Skeletal muscle satellite cell (primary cell): Measurements from ENCODE around the gene ASB10. TPM values are rescaled to one million over a fixed set of nuclear protein-coding genes. Genes with fewer than 3 reads are reported as not detected.

Experiments
- H3K27me3 ChIP-seq: 2 replicates; pipeline ENCODE4 v1.7.0; 2013; ENCODE audit warnings: low read length; ENCODE audit not compliant: control insufficient read depth, insufficient read depth
- H3K36me3 ChIP-seq: 2 replicates; pipeline ENCODE4 v1.7.0; 2013; ENCODE audit warnings: mild to moderate bottlenecking, control low read depth, low read length; ENCODE audit not compliant: insufficient read depth
- H3K4me1 ChIP-seq: 2 replicates; pipeline ENCODE4 v1.7.0; 2013; ENCODE audit warnings: low read length; ENCODE audit not compliant: control insufficient read depth, insufficient read depth
- H3K4me2 ChIP-seq: 2 replicates; pipeline ENCODE4 v1.7.0; 2013; ENCODE audit warnings: mild to moderate bottlenecking, low read length
- H3K4me3 ChIP-seq: 2 replicates; pipeline ENCODE4 v1.7.0; 2013; ENCODE audit warnings: low read length
- H3K9ac ChIP-seq: 2 replicates; pipeline ENCODE4 v1.7.0; 2013; ENCODE audit warnings: mild to moderate bottlenecking, low read depth, low read length, moderate library complexity
- H3K9me3 ChIP-seq: replicated peaks from 2 replicates; pipeline ENCODE4 v1.7.0; 2013; ENCODE audit warnings: mild to moderate bottlenecking, control low read depth, low read length
- total RNA-seq: library from RNA; depleted of rRNA; stranded (reverse); fragments of >200 nt; gene quantifications from 2 replicates; pipeline ENCODE4 v1.2.3, GENCODE V29; 2012; rRNA removed

The ASB10 gene, protein sequence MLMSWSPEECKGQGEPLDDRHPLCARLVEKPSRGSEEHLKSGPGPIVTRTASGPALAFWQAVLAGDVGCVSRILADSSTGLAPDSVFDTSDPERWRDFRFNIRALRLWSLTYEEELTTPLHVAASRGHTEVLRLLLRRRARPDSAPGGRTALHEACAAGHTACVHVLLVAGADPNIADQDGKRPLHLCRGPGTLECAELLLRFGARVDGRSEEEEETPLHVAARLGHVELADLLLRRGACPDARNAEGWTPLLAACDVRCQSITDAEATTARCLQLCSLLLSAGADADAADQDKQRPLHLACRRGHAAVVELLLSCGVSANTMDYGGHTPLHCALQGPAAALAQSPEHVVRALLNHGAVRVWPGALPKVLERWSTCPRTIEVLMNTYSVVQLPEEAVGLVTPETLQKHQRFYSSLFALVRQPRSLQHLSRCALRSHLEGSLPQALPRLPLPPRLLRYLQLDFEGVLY
- not detected in 2 replicates for total RNA-seq

DNA sequence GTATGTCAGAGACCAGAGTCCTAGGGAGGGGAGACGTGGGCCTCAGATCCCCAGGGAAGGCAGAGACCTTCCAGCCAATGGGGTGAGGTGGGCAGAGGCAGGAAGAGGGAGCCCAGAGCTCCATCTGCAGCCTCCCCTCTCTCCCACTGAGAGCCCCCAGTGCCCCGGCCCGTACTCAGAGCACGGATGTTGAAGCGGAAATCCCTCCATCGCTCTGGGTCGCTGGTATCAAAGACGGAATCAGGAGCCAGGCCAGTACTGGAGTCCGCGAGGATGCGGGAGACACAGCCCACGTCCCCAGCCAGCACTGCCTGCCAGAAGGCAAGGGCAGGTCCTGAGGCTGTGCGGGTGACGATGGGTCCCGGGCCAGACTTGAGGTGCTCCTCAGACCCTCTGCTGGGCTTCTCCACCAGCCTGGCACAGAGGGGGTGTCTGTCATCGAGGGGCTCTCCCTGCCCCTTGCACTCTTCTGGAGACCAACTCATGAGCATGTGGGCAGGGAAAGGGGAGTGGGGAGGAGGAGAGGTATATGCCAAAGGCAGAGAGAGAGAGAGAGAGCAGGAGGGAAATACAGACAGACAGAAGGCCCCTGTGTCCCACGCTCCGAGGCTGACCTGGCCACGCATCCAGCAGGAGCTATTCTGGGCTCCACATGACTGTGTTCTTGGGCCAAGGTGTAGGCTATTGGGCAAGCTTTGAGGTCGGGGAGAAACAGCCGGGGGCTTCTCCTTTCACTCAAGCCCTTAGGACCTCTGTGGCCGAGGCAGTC is at the start of gene ASB10:
ASB10 (minus strand) TSS at position 611 of the 769 bp plus-strand sequence; CDS start at position 491, 120 bp downstream.
- H3K9ac ChIP-seq, result no peak within 1 kb of the TSS
- H3K36me3 ChIP-seq, result no peaks in the 10 kb centered on the region
- no peak within 1 kb of the TSS for H3K4me2 ChIP-seq
- H3K27me3 ChIP-seq, result peaks cover 69% of the 10 kb centered on the region
- H3K4me1 ChIP-seq, result no peaks in the 10 kb centered on the region
- H3K9me3 ChIP-seq, result no peaks in the 10 kb centered on the region
- H3K4me3 ChIP-seq, result no peak within 1 kb of the TSS

DNA sequence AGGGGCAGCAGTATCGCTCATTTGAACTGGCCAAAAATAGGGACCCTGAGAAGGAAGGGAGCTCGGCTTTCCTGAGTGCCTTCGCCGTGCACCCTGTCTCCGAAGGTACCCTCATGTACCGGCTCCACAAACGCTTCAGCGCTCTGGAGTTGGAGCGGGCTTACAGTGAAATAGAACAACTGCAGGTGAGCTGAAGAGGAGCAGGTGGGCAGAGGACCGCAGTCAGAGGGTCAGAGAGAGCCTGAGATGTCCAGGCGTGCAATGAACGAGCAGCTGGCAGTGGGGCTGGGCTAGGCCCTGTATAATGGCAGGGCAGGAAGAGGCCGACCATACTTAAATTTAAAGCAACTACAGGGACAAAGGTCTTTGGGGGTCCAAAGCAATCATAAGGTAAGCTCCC is 49.4 kb upstream of the ASB10 start:
- no peaks in the 10 kb centered on the region for H3K9me3 ChIP-seq
- H3K27me3 ChIP-seq, result no peaks in the 10 kb centered on the region
- no peak overlapping the region for H3K4me3 ChIP-seq
- H3K4me1 ChIP-seq, result peaks cover 15% of the 10 kb centered on the region
- peaks cover 76% of the 10 kb centered on the region for H3K36me3 ChIP-seq
- no peak overlapping the region for H3K4me2 ChIP-seq
- no peak overlapping the region for H3K9ac ChIP-seq

DNA sequence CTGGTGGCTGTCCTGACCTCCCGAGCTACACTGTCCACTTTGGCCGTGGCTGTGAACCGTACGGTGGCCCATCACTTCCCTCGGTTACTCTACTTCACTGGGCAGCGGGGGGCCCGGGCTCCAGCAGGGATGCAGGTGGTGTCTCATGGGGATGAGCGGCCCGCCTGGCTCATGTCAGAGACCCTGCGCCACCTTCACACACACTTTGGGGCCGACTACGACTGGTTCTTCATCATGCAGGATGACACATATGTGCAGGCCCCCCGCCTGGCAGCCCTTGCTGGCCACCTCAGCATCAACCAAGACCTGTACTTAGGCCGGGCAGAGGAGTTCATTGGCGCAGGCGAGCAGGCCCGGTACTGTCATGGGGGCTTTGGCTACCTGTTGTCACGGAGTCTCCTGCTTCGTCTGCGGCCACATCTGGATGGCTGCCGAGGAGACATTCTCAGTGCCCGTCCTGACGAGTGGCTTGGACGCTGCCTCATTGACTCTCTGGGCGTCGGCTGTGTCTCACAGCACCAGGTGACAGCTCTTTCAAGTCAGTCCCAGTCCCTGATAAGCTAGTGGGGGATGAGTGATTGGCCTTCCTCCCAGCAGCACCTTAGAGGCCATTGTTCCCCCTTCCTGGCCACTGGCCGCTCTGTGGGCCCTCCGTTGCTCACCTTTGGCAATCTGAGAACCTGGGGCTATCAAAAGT is 48.2 kb upstream of the ASB10 start:
- Histone ChIP-seq H3K4me1 (peaks cover 19% of the 10 kb centered on the region), H3K4me3 (no peak overlapping the region), H3K36me3 (peaks cover 66% of the 10 kb centered on the region), H3K9me3 (no peaks in the 10 kb centered on the region), H3K4me2 (no peak overlapping the region), H3K9ac (no peak overlapping the region), H3K27me3 (no peaks in the 10 kb centered on the region)

DNA sequence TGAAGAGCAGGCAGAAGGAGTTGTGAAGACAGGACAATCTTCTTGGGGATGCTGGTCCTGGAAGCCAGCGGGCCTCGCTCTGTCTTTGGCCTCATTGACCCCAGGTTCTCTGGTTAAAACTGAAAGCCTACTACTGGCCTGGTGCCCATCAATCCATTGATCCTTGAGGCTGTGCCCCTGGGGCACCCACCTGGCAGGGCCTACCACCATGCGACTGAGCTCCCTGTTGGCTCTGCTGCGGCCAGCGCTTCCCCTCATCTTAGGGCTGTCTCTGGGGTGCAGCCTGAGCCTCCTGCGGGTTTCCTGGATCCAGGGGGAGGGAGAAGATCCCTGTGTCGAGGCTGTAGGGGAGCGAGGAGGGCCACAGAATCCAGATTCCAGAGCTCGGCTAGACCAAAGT is 46.8 kb upstream of the ASB10 start:
- Histone ChIP-seq H3K4me3 (peak overlapping the region; percentile 94), H3K9me3 (no peaks in the 10 kb centered on the region), H3K36me3 (peaks cover 52% of the 10 kb centered on the region), H3K9ac (peak overlapping the region; percentile 97), H3K4me2 (peak overlapping the region; percentile 98), H3K4me1 (peaks cover 19% of the 10 kb centered on the region), H3K27me3 (no peaks in the 10 kb centered on the region)

DNA sequence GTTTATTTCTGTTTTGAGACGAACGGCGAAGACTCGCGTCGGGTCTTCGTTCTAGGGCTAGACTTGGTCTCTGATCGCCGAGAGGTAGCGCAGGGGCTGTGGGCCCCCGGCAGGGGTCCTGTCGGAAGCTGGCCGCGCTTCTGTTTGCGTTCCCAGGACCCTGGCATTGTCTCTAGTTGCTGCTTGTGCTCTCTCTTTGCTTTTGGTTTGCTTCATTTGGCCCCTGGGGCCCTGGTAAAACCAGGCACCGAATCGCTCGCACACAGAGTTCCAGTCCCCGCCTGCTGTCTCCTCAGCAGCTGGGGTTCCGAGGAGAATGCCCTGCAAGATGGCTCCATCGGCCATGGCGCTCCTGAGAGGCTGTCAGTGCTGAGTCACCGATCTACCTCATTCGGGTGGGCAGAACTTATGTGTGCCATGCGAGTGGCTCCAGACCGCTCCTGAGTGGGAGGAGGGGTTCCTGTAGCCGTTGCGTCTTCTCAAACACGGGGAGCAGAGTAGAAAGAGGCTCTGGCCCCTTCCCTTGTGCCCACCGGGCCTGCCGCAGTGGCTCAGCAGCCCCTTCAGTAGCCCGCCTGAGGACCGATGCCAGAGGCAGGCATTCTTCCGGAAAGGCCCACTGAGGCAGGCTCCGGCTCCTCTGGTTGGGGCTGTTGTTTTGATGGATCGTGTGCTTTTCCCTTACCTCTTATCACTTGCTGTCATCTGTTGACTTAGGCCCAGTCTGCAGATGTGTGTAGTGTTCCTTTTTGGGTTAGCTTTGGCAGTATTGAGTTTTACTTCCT is 46.1 kb upstream of the ASB10 start:
- H3K4me2 ChIP-seq, result peak overlapping the region; percentile 98
- H3K9ac ChIP-seq, result peak overlapping the region; percentile 97
- peaks cover 22% of the 10 kb centered on the region for H3K4me1 ChIP-seq
- H3K36me3 ChIP-seq, result peaks cover 46% of the 10 kb centered on the region
- H3K9me3 ChIP-seq, result no peaks in the 10 kb centered on the region
- no peaks in the 10 kb centered on the region for H3K27me3 ChIP-seq
- peak overlapping the region; percentile 94 for H3K4me3 ChIP-seq

DNA sequence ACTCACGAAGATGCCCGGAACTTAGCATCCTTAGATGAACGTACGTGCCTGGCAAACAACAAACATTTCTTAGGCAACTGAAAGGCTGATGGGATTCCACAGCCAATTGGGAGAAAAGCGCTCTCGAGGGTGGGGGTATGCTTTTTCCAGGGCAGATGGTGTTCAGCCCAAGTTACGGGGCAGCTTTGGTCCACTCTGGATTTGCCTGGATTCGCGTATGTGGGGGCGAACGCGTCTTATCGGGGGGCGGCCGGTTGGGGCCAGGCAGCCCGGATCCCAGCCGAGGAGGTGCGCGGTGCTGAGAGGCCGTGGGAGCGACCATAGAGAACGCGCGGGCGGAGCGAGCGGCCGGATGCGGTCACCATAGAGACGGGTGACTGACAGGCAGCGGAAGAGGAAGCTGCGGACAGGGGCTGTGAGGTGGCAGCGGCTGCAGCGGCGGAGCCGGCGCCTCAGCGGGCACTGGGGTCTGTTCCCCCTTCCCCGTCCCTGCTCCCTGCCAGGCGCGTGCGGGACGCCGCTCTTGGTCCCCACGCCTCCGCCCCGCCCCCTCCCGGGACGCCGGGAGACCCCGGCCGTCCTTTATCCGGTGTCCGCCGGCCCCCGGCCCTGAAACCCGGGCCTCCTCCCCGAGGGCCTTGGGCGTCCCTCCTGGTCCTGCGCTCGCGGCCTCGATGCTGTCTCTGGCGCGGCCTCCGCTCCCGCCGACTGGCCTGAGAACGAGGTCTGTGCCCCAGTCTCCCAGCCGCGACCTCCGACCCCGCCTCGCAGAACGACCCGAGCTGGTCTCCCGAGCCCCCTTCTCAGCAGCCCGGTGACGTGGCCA is 45.3 kb upstream of the ASB10 start, which contains the start of gene CHPF2:
CHPF2 (plus strand) TSS at position 393 of the 826 bp plus-strand sequence. CDS start 1,529 bp downstream, outside the sequence.
- Histone ChIP-seq H3K36me3 (peaks cover 38% of the 10 kb centered on the region), H3K9me3 (no peaks in the 10 kb centered on the region), H3K4me3 (peak within 1 kb of the TSS; percentile 94), H3K4me2 (peak within 1 kb of the TSS; percentile 98), H3K4me1 (peaks cover 26% of the 10 kb centered on the region), H3K27me3 (no peaks in the 10 kb centered on the region), H3K9ac (peak within 1 kb of the TSS; percentile 97)

DNA sequence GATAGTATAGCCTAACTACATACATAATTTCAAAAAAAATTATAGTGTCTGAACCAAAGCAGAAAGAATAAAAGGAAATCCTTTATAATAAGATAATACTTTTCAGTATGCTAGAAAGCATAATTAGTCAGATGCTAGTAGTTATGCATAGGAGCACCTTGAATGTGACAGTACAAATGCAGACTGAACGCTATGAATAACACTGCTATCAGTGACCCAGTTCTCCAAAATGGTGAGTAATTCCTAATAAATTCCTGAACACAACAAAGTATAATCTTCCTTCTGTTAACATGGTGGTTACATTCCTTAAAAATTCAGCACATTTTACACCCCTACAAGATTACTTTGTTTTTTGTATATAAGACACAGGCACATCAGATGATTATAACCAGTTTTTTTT is 44.0 kb upstream of the ASB10 start:
- Histone ChIP-seq H3K4me1 (peaks cover 29% of the 10 kb centered on the region), H3K36me3 (peaks cover 26% of the 10 kb centered on the region)

DNA sequence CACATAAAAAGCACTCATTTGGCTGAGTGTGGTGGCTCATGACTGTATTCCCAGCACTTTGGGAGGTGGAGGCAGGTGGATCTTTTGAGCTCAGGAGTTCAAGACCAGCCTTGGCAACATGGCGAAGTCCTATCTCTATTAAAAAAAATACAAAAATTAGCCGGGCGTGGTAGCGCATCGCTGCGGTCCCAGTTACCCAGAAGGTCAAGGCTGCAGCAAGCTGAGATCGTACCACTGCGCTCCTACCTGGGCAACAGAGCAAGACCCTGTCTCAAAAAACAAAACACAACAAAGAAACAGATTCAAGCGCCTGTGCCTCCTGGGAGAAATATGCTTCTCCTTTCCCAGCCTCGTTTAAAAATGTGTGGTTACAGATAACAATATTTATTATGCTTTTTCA is 42.2 kb upstream of the ASB10 start:
- Histone ChIP-seq H3K27me3 (no peaks in the 10 kb centered on the region), H3K4me2 (no peak overlapping the region), H3K4me3 (no peak overlapping the region), H3K9me3 (no peaks in the 10 kb centered on the region), H3K36me3 (peaks cover 23% of the 10 kb centered on the region), H3K9ac (no peak overlapping the region), H3K4me1 (peaks cover 37% of the 10 kb centered on the region)

More for the DNA sequence above, 44.0 kb upstream of the ASB10 start:
- H3K4me3 ChIP-seq, result no peak overlapping the region
- H3K9ac ChIP-seq, result no peak overlapping the region
- no peaks in the 10 kb centered on the region for H3K27me3 ChIP-seq
- H3K9me3 ChIP-seq, result no peaks in the 10 kb centered on the region
- H3K4me2 ChIP-seq, result peak overlapping the region; percentile 98

DNA sequence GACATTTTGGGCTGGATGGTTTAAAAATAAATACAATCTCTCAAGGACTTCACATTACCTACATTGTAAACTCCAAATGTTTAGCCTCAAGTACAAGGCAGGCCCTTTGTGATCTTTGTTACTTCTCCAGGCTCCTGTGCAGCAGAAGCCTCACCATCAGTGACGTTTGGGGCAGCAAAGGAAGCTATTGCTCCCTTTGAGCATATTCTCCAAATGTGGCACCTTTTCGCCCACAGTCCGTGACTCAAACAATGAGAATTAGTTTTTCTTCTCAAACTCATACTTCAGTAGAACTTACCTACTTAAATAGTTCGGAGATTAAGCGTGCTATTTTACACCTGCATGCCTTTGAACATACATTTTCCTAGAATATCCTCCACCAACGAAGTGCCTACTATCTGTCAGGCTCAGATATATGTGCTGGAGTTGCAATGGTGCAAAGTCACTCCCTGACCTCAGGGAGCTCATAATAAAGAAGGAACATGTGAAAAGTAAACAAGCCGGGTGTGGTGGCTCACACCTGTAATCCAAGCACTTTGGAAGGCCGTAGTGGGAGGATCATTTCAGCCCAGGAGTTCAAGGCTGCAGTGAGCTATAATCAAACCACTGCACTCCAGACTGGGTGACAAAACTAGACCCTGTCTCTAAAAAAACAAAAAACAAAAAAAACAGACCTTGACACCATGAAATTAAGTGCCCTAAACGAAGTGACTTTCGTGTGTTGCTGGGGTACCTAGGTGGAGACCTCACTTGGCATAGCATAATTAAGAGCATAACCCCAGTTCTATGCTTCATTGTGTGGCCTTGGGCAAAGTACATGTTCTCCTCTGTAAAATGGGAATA is 41.2 kb upstream of the ASB10 start:
- H3K27me3 ChIP-seq, result no peaks in the 10 kb centered on the region
- H3K4me3 ChIP-seq, result peak overlapping the region; percentile 77
- no peaks in the 10 kb centered on the region for H3K9me3 ChIP-seq
- H3K4me2 ChIP-seq, result peak overlapping the region; percentile 87
- peak overlapping the region; percentile 81 for H3K9ac ChIP-seq
- H3K36me3 ChIP-seq, result peaks cover 26% of the 10 kb centered on the region
- peaks cover 29% of the 10 kb centered on the region for H3K4me1 ChIP-seq
